Endometrium (tissue), 2 donors: Measurements from ENCODE around the gene RBX1.
"Not testable (repeated sequence)": the region's sequence is repeated elsewhere in the genome, so short reads cannot be mapped to it uniquely, and the experiment has no call there.

Source experiments
- FAIRE-seq: peaks from 2 replicates; lab custom pipeline; 2012; peaks lifted over from hg19 to GRCh38; lab: Jason Lieb, UNC
- donor health status: control.
- donor health status: control.

The RBX1 gene

DNA sequence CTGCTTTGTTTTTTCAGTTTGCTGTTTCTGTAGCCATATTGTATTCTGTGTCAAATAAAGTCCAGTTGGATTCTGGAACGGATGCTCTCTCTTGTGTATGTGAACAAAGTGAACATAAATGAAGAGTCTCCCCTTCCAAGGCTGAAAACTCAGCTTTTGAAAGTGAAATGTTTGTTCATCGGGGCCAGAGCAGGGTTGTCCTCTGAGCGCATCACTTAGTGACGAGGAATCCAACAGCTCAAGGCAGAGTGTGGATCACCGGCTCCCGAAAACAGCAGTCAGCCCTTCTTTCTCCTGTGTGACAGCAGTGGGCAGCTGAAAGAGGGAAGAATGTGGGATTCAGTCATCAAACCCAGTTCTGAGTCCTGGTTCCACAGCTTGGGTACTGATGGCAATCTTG is 21.4 kb downstream of the RBX1 start:
- no peak for FAIRE-seq

DNA sequence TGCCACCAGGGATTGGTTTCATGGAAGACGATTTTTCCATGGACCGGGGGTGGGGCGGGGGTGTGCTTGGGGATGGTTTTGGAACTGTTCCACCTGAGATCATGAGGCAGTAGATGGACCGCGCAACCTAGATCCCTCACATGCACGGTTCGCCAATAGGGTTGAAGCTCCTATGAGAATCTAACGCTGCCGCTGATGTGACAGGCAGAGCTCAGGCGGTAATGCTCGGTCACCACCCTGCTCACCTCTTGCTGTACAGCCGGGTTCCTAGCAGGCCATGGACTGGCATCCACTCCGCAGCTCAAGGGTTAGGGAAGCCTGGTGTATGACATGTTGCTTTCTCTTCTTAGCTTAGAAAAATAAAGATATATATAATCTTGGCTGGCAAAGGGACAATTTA is 22.0 kb downstream of the RBX1 start:
- no peak for FAIRE-seq

DNA sequence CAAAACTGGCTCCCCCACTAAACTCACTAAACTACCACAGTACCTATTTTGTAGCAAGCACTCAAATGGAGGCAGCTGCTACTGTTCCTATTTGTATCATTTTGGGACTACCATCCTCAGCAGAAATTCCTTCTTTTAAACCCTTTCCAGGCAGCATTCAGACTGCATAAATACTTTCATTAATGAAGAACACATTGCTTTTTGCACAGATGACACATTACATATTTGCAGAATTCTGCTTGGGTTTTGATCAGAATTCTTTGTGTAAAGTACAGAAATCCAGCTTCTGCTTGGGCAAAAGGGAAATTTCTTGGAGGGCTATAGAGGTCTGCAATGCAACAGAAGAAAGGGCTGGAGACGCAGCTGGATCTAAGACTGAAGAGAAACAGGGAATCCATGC is 24.2 kb downstream of the RBX1 start:
- FAIRE-seq, result no peak

DNA sequence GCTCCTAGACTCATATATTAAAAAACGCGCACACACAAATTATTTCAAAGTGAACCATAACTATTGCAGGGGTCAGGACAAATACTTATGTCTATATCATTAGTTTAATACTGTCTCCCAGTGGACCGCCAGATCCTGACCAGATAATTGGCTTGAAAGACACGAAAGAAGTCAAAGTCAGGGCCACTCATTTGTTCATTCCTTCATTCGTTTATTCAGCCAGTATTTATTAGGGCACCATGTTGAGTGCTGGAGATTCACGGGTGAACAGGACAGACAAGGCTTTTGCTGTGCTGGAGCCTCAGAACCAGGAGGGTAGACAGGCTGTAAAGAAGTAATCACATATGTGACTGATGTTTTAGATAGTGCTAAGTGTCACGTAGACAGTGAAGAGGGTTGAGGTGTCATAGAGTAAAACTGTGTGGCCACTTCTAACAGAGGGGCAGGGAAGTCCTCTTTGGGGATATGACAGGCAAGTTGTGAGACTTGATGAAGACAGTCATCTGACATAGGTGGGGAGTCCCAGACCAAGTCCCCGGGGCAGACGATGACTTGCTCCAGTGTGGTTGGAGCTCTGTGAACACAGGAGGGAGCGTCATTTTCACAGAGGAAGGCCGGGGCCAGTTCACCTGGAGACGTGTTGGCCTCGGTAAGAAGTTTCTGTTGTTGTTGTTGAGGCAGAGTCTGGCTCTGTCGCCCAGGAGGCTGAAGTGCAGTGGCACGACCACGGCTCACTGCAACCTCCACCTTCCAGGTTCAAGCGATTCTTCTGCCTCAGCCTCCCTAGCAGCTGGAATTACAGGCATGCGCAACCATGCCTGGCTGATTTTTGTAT is 25.9 kb downstream of the RBX1 start:
- no peak for FAIRE-seq

DNA sequence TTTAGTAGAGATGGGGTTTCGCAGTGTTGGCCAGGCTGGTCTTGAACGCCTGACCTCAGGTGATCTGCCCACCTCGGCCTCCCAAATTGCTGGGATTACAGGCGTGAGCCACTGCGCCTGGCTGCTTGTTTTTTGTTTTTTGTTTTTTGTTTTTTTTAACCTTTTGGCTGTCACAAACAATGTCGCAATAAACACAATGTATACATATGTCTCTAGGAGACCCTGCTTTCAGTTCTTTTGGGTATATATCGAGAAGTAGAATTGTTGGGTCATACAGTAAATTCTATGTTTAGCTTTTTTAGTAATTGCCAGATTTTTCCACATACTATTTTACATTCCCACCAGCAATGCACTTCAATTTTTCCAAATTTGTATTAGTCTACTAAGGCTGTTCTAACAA is 28.0 kb downstream of the RBX1 start:
- FAIRE-seq, result no peak

DNA sequence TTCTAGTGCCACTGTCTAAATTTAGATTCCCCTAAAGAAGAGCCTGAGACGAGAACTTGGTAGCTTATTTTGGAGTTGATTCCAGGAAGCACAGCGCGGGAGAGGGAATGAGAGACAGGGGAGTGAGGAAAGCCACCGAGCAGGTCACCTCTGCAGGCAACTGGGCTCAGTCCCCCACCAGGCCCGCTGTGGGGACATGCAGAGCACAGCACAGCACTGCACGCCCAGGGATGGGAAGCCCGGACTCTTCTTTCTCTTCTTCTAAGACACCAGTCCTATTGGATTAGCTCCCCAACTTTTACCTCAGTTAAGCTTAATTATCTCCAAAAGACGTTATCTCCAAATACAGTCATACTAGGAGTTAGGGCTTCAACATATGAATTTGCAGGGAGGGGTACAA is 28.7 kb downstream of the RBX1 start:
- no peak for FAIRE-seq

DNA sequence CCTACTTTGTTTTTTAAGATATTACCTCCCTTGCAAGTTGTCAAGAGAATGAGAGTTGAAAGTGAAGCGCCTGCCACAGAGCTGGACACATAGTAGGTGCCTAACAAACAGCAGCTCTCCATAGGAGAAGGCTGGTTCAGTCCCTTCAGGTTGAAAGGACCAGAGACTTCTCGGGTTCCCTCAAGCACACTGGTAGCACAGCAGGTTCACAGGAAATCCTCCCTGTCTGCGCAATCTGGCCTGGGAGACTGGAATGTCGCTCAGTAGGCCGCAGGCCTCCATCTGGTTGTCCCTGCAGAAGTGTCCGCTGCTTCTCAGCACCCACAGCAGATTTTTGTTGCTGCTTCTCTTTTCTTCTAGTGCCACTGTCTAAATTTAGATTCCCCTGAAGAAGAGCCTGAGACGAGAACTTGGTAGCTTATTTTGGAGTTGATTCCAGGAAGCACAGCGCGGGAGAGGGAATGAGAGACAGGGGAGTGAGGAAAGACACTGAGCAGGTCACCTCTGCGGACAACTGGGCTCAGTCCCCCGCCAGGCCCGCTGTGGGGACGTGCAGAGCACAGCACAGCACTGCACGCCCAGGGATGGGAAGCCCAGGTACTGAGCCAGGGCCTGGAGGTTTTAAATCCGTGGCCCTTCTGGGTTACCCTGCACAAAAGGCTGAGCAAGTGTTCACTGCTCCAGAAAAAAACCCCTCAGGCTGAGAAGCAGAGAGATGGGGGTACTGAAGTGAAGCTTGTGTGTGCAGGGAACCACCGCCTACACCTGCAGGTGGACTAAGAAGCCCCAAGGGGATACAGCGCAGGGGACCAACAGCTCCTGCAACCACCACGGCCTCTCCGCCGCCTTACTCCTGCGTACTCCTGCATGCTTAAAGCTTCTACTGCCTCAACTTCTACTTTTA is 31.6 kb downstream of the RBX1 start:
- no peak for FAIRE-seq

DNA sequence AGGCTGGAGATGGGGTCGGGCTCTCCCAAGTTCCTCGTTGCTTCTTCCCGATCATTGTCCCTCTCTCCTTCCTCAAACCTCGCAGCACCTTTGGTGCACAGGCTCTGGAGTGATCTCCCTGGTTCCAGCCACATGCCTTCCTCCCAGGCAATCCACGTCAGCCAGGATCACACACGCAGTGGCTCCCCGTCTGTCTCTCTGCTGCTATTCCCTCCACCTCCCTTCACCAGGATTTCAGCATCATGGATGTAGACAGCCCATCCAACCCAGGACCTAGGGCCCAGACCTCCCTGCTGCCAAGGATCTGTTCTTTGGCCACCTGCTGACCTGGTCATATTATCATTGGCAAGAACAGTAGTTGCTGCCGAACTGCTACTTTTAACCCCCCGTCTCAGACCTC is 40.1 kb downstream of the RBX1 start:
- FAIRE-seq, result no peak

DNA sequence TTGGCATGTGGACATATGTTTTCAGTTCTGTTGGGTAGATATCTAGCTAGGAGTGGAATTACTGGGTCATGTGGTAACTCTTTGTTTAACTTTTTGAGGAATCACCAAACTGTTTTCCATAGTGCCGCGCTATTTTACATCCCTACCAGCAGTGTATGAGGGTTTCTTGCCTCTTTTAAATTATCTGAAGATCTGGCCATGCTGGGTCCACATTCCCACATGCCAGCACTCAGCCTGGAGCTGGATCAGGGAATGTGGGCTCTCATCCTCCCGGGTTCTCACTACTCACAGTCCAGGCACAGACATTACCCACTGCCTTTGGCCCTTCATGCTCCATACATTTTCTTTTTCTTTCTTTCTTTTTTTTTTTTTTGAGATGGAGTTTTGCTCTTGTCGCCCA is 44.6 kb downstream of the RBX1 start:
- no peak for FAIRE-seq

DNA sequence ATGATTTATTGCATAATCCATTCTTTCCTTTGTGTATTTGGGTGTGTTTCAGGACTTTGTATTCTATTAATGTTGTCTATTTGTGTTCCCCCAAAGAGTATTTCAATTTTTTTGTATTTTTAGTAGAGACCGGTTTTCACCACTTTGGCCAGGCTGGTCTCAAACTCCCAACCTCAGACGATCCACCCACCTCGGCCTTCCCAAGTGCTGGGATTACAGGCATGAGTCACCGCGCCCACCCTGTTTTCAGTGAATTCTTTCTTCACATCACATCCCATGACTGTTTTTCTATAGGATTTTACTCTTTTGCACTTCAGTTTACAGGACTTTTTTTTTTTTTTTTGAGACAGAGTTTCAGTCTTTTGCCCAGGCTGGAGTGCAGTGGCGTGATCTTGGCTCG is 46.3 kb downstream of the RBX1 start:
- FAIRE-seq, result no peak

DNA sequence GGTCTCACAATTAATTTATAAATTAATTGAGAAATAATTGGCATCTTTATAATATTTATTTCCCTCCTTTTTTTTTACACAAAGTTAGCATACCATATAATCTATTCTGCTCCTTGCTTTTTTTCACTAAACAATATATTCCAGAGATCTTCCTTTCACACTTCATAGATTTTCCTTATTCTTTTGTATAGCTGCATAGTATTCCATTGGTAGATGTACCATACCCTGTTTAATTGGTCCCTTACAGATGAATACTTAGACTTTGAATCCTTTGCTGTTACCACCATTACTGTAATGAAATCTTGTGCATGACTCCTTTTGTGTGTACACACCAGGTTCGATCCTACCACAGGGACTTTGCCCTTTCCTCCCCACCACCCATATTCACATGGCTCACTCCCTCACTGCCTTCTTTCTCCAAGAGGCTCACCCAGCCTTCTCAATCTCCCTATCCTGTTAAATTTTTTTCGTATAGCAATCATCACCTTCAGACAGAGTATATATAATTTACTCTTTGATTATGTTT is 48.9 kb downstream of the RBX1 start:
- no peak for FAIRE-seq

DNA sequence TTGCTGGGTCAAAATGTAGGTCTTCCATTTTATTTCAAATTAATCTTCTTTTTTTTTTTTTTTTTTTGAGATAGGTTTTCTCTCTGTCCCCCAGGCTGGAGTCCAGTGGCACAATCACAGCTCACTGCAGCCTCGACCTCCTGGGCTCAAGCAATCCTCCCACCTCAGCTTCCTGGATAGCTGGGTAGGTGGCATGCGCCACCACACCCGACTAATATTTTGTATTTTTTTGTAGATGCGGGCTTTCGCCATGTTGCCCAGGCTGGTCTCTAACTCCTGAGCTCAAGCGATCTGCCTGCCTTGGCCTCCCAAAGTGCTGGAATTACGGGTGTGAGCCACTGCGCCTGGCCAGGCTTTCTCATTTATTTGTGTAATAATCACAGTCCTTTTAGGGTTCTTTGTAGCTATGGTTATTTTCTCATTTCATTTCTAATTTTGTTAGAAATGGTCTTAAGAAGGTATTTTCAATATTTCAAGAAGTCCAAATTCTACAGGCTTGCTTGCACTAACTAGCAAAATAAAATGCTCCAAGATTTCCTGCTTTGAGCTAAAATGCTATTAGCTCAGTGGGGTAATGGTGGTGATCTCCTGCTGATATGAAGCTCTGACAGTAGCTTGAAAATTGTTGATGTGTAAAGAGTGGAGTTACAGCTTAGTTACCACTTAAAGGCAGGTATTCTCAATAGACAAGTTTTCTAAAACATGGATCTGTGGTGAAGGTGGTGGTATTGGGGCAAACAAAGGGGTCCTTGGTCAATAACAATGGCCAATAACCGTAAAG is 50.0 kb downstream of the RBX1 start:
- no peak for FAIRE-seq

DNA sequence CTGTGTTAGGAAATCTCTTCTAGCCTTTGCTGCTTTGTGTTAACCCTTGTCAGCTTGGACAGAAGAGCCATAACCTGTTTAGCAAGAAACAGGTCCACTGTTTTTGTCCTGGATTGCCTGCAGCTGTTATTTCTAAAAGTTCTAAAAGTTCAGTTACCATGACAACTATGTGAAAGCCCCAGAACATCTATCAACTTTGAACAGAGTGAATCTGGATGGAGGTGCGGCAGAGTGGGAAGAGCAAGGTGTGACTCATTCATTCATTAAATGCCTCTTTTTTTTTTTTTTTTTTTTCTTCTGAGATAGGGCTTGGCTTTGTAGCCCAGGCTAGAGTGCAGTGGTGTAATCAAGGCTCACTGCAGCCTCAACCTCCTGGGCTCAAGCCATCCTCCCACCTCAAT is 50.5 kb downstream of the RBX1 start:
- no peak for FAIRE-seq

DNA sequence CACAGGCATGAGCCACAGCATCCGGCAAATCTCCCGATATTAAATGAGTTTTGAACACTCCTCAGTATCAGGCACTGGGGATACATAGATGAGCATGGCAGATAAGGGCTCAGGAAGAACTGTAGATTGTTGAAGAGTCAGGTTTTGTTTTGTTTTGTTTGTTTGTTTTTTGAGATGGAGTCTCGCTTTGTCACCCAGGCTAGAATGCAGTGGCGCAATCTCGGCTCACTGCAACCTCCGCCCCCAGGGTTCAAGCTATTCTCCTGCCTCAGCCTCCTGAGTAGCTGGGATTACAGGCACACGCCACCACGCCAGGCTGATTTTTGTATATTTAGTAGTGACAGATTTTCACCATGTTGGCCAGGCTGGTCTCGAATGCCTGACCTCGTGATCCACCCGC is 51.2 kb downstream of the RBX1 start:
- FAIRE-seq, result not testable (repeated sequence)

DNA sequence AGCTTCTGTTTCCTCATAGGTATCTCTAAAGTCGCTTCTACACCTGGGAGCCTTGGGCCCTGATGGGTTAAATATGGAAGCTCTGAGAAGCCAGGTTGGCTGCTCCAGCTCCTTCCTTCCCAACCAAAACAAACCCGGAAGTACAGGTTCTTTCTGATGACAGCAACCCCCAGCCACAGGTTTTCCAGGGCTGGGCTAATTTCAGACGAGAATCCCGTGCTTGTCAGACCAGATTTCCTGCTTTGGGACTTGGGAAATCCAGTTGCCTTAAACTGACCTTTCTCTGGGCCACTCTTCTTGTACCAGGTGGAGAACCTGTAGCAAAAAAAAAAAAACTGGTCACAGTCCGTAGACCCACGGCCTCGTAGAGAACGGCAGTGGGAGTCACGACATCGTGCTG is 51.9 kb downstream of the RBX1 start:
- no peak for FAIRE-seq

DNA sequence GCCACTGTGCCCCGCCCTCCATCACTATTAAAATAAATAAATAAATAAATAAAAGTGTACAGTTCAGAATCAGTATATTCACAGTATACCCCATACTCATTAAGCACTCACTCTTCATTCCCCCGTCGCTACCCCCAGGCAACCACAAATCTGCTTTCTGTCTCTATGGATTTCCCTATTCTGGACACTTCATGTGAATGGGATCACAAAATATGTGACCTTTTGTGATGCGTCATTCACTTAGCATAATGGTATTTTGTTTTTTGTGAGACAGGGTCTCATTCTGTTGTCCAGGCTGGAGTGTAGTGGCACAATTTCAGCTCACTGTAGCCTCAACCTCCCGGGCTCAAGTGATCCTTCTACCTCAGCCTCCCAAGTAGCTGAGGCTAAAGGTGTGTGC is 52.8 kb downstream of the RBX1 start:
- no peak for FAIRE-seq

DNA sequence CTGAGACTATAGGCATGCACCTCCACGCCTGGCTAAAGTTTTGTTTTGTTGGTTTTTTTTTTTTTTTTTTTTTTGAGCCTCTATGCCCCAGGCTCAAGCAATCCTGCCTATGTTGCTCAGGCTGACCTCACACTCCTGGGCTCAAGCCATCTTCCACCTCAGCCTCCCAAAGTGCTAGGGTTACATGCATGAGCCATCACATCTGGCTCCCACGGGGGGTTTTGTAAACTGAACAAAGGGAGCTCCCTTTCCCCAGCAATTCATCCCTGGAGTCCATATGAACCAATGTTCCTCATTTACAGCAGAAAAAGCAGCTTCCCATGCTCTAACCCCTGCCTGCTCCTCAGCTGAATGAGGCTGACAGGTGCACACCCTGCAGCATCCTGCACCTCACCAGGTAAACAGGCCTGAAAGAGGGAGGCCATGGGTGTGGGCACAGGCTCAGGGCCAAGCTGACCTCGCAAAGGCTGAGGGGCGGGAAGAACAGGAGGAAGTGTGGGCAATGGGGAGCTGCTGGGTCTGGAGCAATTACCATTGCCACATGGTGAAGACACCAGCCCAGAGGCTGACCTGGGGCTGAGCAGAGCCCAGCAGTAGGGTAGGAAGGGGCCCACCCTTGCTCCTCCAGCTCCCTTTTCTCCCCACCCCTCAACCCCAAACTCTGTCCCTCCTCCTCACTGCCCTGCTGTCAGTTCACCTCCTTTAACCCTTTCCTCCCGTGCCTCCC is 58.2 kb downstream of the RBX1 start:
- no peak for FAIRE-seq

DNA sequence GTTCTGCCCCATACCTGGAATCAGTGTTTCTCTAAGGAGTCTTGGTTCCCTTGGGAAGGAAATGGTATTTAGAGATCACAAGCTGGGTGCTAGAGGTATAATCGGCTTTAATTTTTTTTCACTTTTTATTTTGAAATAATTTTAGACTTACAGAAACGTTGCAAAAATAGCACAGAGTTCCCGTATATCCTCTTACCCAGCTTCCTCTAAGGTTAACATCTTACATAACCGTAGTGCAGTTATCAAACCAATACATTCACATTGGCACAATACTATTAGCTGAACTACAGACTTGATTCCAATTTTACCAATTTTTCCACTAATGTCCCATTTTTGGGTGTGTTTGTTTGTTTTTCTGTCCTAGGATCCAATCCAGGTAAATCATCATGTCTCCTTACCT is 63.8 kb downstream of the RBX1 start:
- FAIRE-seq, result no peak

DNA sequence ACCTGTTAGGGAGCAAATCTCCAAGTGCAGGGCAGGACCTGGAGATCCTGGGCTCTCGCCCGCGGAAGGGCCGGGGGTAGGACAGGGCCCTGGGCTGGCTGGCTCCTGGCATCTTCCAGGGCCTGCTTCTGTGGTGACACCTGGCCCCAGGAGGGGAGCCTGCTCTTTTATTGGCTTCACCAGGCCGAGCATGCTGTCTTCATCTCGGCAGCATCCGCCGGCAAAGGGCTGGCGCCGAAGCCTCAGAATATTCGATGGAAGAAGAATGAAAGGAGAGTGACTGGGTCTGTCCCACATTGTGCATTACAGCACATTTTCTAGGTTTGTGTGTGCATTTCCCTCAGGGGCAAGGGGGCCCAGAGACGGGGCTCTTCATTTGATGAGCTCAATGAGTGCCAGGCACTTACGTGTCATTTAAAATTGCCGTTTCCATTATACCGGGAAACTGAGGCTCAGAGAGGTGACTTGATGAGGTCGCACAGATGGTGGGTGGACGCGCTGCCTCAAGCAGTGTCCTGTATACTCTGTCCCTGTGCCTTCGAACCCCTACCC is 70.0 kb downstream of the RBX1 start:
- FAIRE-seq, result no peak

DNA sequence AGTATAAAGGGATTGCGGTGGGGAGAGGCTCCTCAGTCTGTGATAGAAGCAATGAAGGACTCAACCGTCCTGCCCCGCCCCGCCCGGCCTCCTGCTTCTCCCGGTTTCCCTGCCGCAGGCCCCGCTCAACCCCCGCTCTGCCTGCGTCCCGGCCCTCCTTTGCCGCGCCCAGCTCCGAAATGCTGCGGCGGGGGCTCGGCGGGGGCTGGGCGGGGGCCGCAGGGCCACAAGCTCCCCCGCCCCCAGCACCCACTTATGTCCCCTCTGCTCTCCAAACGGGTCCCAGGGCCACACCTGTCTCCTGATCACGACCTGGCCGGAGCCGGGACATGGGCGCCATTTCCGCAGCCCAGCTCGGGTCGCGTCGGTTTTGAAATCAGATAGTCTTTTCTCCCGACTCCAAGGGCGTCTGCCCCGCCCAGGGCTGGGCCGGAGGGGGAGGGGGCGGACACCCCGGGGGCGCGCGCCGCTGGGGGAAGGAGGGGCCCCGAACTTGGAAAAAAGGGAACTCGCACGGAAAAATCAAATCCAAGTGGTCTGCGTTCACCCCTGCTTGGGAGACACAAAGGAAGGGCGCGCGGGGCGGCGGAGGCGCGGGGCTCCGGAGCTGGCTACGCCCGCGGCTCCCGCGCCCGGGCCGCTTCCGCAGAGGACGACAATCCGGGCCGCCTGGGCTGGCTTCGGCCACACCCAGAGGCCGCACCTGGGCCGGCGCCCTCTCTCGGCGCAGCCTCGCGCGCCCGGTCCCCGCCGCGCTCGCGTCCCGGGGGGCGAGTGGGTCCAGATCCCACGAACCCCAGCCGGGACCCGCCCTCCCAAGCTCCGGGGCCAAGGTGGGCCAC is 70.7 kb downstream of the RBX1 start:
- no peak for FAIRE-seq
